ENCODE data around the gene LAMC1. TPM values are rescaled to one million over a fixed set of nuclear protein-coding genes. Genes with fewer than 3 reads are reported as not detected.

LAMC1 gene
- total RNA-seq, 1 donor from 2014 or later: 449 TPM

- DNase-seq (ENCODE audit: low spot score): no peak
- H3K27me3 Mint-ChIP-seq (ENCODE audit: low read depth): no peaks in the 10 kb centered on the region
- no peaks in the 10 kb centered on the region for H3K9me3 Mint-ChIP-seq (ENCODE audit: low read depth)
- no peak for TF ChIP-seq CTCF (IDR thresholded peaks at IDR 0.05)
- H3K4me3 Mint-ChIP-seq (ENCODE audit: unreplicated experiment): no peak overlapping the region
- no peak overlapping the region for H3K27ac Mint-ChIP-seq (ENCODE audit: unreplicated experiment)
- H3K36me3 Mint-ChIP-seq (ENCODE audit: low read depth): no peaks in the 10 kb centered on the region
- no peaks in the 10 kb centered on the region for H3K4me1 Mint-ChIP-seq (ENCODE audit: low read depth)
Observed at GRCh38 chr1:182996816-182997215, 26.4 kb upstream of the LAMC1 start.

DNA sequence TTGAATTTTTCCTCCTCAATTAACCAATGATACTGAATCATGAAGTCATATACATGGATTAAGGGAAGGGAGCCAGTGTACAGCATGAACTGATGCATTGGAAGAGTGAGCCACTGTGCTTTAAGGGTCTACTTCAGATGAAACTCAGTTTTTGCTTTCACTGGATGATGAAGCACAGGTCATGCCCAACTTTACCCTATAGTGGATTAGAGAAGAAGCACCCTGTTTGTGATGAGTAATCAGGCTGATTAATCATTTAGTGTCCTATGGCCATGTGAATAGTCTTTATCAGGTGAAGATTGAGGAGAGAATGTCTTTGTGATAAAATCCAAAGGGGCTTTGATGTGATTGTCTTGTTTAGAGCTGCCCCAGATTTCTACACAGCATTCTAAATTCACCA is 24.7 kb upstream of the LAMC1 start:
- TF ChIP-seq CTCF (IDR thresholded peaks at IDR 0.05): no peak
- Mint-ChIP-seq H3K36me3 (ENCODE audit: low read depth) (no peaks in the 10 kb centered on the region), H3K9me3 (ENCODE audit: low read depth) (no peaks in the 10 kb centered on the region), H3K27me3 (ENCODE audit: low read depth) (no peaks in the 10 kb centered on the region), H3K27ac (ENCODE audit: unreplicated experiment) (no peak overlapping the region), H3K4me1 (ENCODE audit: low read depth) (no peaks in the 10 kb centered on the region), H3K4me3 (ENCODE audit: unreplicated experiment) (no peak overlapping the region)
- DNase-seq (ENCODE audit: low spot score): no peak

DNA sequence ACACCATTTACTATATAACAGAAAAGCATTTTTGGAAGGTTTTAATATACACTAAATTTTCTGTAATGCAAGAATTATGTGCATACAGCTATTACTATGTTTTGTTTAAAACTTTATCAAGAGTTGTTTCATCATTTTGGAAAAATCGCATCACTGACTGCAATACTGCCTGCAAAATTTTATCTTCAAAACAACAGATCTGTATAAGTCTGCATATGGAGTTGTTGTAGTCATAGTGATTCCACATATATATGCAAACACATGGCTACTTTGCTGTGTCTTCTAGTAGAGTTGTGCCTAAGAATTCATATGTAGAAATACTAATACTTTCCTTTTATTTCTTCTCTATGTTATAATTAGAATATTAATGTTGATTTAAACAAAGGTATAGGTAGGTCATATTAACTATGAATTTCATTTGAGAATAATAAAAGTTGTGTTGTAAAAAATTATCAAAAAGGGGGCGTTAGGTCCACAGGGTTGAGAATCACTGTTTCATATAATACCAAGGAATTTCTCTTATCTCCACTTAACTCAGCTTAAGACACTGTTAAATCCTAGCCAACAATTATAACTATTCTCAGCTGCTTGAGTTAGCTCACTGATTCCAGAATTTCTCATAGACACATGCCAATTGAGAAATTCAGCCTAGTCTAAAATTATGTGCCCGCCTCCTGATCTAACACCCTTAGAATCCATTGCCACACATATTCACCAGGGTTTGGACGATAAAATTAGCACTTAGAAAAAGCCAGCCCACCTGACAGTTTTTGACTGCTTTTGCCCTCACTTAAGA is 22.9 kb upstream of the LAMC1 start:
- no peak for DNase-seq (ENCODE audit: low spot score)
- no peaks in the 10 kb centered on the region for H3K36me3 Mint-ChIP-seq (ENCODE audit: low read depth)
- no peaks in the 10 kb centered on the region for H3K9me3 Mint-ChIP-seq (ENCODE audit: low read depth)
- H3K27ac Mint-ChIP-seq (ENCODE audit: unreplicated experiment): no peak overlapping the region
- no peaks in the 10 kb centered on the region for H3K4me1 Mint-ChIP-seq (ENCODE audit: low read depth)
- no peaks in the 10 kb centered on the region for H3K27me3 Mint-ChIP-seq (ENCODE audit: low read depth)
- H3K4me3 Mint-ChIP-seq (ENCODE audit: unreplicated experiment): no peak overlapping the region
- TF ChIP-seq CTCF (IDR thresholded peaks at IDR 0.05): no peak

DNA sequence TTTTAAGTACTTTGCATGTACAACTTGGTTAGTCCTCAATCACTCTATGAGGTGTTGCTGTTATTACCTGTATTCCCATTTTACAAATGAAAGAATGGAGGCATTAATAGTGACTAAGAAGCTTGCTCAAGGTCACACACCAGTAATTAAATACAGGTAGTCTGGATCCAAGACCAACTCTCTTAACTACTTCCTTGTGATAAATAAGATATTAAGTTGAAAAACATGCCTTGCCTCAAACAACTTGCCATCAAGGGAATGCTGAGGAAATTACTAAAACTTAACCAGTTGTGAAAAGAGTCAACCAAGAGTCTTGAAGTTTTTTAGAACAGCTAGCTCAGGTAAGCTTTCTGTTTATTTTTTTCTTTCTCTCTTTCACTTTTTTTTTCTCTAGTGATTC is 21.0 kb upstream of the LAMC1 start:
- Mint-ChIP-seq H3K36me3 (ENCODE audit: low read depth) (no peaks in the 10 kb centered on the region), H3K4me1 (ENCODE audit: low read depth) (no peaks in the 10 kb centered on the region), H3K9me3 (ENCODE audit: low read depth) (no peaks in the 10 kb centered on the region), H3K27me3 (ENCODE audit: low read depth) (no peaks in the 10 kb centered on the region), H3K27ac (ENCODE audit: unreplicated experiment) (no peak overlapping the region), H3K4me3 (ENCODE audit: unreplicated experiment) (no peak overlapping the region)
- DNase-seq (ENCODE audit: low spot score): no peak
- TF ChIP-seq CTCF (IDR thresholded peaks at IDR 0.05): no peak

DNA sequence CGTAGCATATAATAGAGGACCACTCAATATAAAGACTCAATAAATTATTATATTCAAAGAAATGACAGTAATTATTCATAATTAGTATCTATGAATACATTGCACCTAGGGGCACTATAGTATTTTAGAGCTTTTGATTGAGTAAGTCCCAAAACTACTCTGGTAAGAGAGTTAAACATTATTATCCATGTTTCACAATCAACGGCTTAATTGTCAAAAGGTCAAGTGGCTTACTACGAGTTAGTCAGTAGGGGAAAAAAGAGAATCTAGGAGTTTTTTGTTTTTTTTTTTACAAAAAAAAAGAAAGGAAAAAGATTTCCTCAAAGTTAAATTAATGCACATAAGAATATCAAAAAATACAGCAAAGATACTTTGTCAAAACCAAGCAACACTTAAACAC is 20.4 kb upstream of the LAMC1 start:
- no peaks in the 10 kb centered on the region for H3K9me3 Mint-ChIP-seq (ENCODE audit: low read depth)
- H3K36me3 Mint-ChIP-seq (ENCODE audit: low read depth): no peaks in the 10 kb centered on the region
- TF ChIP-seq CTCF (IDR thresholded peaks at IDR 0.05): no peak
- H3K27me3 Mint-ChIP-seq (ENCODE audit: low read depth): no peaks in the 10 kb centered on the region
- H3K4me3 Mint-ChIP-seq (ENCODE audit: unreplicated experiment): no peak overlapping the region
- no peak overlapping the region for H3K27ac Mint-ChIP-seq (ENCODE audit: unreplicated experiment)
- DNase-seq (ENCODE audit: low spot score): no peak
- H3K4me1 Mint-ChIP-seq (ENCODE audit: low read depth): no peaks in the 10 kb centered on the region

All from chondrocyte (in vitro differentiated cells).